Sigmoid colon (tissue), 4 donors: ENCODE data around the gene AZIN2.

Source experiments
- CTCF ChIP-seq, 4 experiments: fragments of 450-650 bp in 3 of 4; fragments of 200-600 bp in 1 of 4; IDR thresholded peaks; one replicate each; pipeline ENCODE4 v1.5.1; 2016 to 2019; ENCODE audit warnings: antibody characterized with exemption in 4 of 4, mild to moderate bottlenecking in 3 of 4, moderate library complexity in 2 of 4
- EP300 ChIP-seq, 4 donors: sonication (generic); formaldehyde crosslinking; IDR thresholded peaks; one replicate each; pipeline ENCODE4 v1.6.1; 2017; ENCODE audit warnings: antibody characterized with exemption in 4 of 4
- POLR2A ChIP-seq, 2 donors: fragments of 450-650 bp; IDR thresholded peaks; one replicate each; pipeline ENCODE4 v1.6.1; 2016; ENCODE audit warnings: antibody characterized with exemption in 2 of 2, mild to moderate bottlenecking in 2 of 2, moderate library complexity in 2 of 2
- POLR2AphosphoS5 ChIP-seq, 4 donors: sonication (generic); formaldehyde crosslinking; IDR thresholded peaks; one replicate each; pipeline ENCODE4 v1.6.1; 2017; ENCODE audit warnings: antibody characterized with exemption in 4 of 4

GRCh38 chr1:33142483-33143064, 61.6 kb downstream of the AZIN2 start:
- TF ChIP-seq POLR2AphosphoS5 (IDR thresholded peaks at IDR 0.05) (no peak), CTCF (IDR thresholded peaks at IDR 0.05) (no peak), POLR2A (IDR thresholded peaks at IDR 0.05) (no peak), EP300 (IDR thresholded peaks at IDR 0.05) (no peak)
